IPS DF 6.9 (cell line): ENCODE measurements around the gene GTF2IRD1.
A peak's percentile ranks its signal among the peaks of the same experiment; 100 is the strongest.

ENCODE experiments used
- DNase-seq: peaks from one replicate; pipeline ENCODE4 v3.0.0-alpha.2; 2013; ENCODE audit warnings: low read depth, low spot score
- H3K27ac ChIP-seq: one replicate; pipeline ENCODE4 v1.5.1; 2013; ENCODE audit warnings: low read length, control low read depth
- H3K27me3 ChIP-seq: 2 replicates; pipeline ENCODE4 v1.6.1; 2013; ENCODE audit warnings: mild to moderate bottlenecking, low read length; ENCODE audit not compliant: control insufficient read depth, insufficient read depth
- H3K36me3 ChIP-seq: 2 replicates; pipeline ENCODE4 v1.6.1; 2013; ENCODE audit warnings: low read length; ENCODE audit not compliant: control insufficient read depth, insufficient read depth
- H3K4me1 ChIP-seq: 2 replicates; pipeline ENCODE4 v1.6.1; 2013; ENCODE audit warnings: low read length; ENCODE audit not compliant: control insufficient read depth, insufficient read depth
- H3K4me3 ChIP-seq: 2 replicates; pipeline ENCODE4 v1.5.1; 2013; ENCODE audit warnings: mild to moderate bottlenecking, low read length
- H3K9me3 ChIP-seq: 2 replicates; pipeline ENCODE4 v1.6.1; 2013; ENCODE audit warnings: low read length, inconsistent platforms; ENCODE audit not compliant: control insufficient read depth, insufficient read depth
- WGBS: extraction: QIAGEN DNeasy Blood & Tissue Kit; methylation state at CpG from one replicate; pipeline ENCODE4 v1.1.7; 2013; ENCODE audit warnings: mixed read lengths, missing lambda C conversion rate; ENCODE audit not compliant: insufficient read length, insufficient coverage; 5-methylcytosine and 5-hydroxymethylcytosine counted together

The GTF2IRD1 gene

DNA sequence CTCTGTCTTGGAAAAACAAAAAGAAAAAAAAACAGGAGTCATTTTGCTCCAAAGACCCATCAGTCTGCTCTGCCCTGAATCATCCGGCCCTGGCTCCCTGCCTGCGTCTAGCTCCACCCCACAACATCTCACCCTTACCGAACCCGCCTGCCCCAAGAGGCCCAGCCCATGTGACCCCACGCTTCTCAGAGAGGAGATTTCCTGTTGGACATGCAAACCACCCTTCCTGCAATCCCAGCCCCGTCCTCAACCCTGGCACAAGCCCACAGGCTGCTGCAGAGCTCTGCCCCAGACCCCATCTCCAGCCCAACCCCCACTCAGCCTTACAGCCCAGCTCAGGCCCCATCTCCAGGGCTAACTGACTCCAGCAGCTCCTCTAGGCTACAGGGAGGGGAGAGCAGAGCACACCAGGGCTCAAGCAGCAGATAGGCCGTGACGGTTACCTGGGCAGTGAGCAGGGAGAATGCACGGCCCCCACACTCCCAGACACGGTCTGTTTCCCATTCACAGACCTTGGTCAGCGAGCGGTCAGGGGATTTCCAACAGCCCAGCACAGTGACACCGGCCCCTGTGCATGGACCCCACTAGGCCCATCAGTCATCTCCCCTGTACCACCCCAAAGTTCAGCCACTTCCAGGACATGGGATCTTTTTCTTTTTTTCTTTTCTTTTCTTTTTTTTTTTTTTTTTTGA, 133.9 kb downstream of the GTF2IRD1 start:
- Histone ChIP-seq H3K27ac (no peak overlapping the region), H3K4me3 (no peak overlapping the region)

DNA sequence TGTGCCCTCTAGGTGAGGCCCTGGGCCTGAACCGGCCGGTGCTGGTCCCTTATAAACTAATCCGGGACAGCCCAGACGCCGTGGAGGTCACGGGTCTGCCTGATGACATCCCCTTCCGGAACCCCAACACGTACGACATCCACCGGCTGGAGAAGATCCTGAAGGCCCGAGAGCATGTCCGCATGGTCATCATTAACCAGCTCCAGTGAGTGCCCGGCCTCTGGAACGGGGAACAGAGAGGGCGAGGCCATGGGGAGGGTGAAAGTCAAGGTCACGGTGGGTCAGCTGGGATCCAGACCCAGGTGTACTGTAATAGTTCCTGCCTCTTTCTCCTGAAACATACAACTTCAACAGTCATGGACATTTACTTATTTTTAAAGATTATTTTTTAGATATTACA, 137.1 kb downstream of the GTF2IRD1 start:
- Histone ChIP-seq H3K4me1 (peaks cover 5% of the 10 kb centered on the region), H3K27me3 (no peaks in the 10 kb centered on the region), H3K36me3 (peaks cover 14% of the 10 kb centered on the region), H3K9me3 (no peaks in the 10 kb centered on the region), H3K27ac (no peak overlapping the region), H3K4me3 (no peak overlapping the region)
- no peak for DNase-seq
- no CpG with 5 or more reads among the region's 16 CpGs for WGBS

More for the DNA sequence above, 133.9 kb downstream of the GTF2IRD1 start:
- no CpG with 5 or more reads among the region's 13 CpGs for WGBS
- peaks cover 5% of the 10 kb centered on the region for H3K4me1 ChIP-seq
- no peaks in the 10 kb centered on the region for H3K27me3 ChIP-seq
- H3K9me3 ChIP-seq, result no peaks in the 10 kb centered on the region
- peak; percentile 35 for DNase-seq
- H3K36me3 ChIP-seq, result peaks cover 11% of the 10 kb centered on the region

DNA sequence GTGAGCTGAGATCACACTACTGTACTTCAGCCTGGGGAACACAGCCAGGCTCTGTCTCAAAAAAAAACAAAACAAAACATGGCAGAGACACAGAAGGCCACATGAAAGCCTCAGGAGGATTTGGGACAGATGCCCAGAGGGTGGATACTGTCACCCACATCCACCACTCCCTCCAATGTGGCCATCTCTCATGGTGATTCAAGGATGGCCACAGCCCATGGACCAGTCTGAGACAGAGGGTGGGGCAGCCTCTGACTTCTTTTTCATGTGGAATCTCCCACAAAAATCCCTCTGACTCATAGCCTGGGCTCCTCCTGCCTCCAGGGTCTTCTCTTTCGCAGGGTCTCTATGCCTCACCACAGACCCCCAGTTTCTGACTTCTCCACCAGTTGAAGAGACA, 144.9 kb downstream of the GTF2IRD1 start:
- no CpG with 5 or more reads among the region's 1 CpG for WGBS
- Histone ChIP-seq H3K27me3 (no peaks in the 10 kb centered on the region), H3K36me3 (peaks cover 10% of the 10 kb centered on the region; the same call in 1 of the 2 replicates), H3K4me3 (no peak overlapping the region), H3K9me3 (no peaks in the 10 kb centered on the region), H3K4me1 (no peaks in the 10 kb centered on the region), H3K27ac (no peak overlapping the region)
- DNase-seq, result no peak

DNA sequence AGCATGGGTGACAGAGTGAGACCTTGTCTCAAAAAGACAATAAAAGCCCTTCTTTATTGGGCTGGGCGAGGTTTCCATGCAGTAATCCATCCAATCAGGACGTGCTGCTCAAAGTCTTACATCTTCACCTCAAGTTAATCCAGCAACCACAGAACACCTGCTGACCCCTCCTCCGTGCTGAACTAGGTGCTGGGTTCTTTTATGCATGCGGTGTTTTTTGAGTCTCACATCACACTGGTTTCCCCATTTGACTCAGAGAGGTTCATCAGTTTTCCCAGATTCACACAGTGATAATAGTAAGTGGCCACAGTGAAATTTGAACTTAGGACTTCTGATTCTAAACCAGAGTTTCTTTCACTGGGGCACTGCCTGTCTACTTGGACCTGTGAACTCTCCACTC, 145.5 kb downstream of the GTF2IRD1 start:
- H3K4me1 ChIP-seq, result no peaks in the 10 kb centered on the region
- H3K27me3 ChIP-seq, result no peaks in the 10 kb centered on the region
- no peak for DNase-seq
- H3K36me3 ChIP-seq, result peaks cover 10% of the 10 kb centered on the region; the same call in 1 of the 2 replicates
- no CpG with 5 or more reads among the region's 4 CpGs for WGBS
- no peak overlapping the region for H3K27ac ChIP-seq
- H3K9me3 ChIP-seq, result no peaks in the 10 kb centered on the region
- H3K4me3 ChIP-seq, result no peak overlapping the region

DNA sequence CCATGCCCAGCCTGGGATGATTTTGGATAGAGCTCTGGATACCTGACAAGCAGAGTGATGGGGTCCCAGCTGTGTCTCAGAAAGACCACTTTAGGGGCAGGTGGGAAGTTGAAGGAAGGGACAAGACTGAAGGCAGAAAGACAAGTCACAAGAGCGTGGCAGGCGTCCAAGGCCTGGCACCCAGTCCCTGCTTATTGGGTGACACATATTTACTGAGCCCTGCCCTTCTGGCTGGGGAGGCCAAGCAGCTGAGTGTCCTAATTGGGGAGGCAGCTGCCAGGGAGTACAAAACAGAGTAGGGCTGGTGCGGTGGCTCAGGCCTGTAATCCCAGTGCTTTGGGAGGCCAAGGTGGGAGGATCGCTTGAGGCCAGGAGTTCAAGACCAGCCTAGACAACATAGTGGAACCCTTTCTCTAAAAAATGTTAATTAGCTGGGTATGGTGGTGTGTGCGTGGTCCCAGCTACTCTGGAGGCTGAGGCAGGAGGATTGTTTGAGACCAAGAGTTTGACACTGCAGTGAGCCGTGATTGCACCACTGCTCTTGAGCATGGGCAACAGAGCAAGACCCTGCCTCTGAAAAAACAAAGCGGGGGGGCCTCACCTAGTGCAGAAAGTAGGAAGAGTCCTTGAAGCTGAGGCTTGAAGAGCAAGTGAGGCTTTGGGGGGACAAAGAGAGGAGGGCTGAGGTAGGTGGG, 150.8 kb downstream of the GTF2IRD1 start:
- H3K27ac ChIP-seq, result no peak overlapping the region
- H3K9me3 ChIP-seq, result no peaks in the 10 kb centered on the region
- H3K4me3 ChIP-seq, result no peak overlapping the region
- peaks cover 3% of the 10 kb centered on the region; the same call in 1 of the 2 replicates for H3K36me3 ChIP-seq
- H3K27me3 ChIP-seq, result no peaks in the 10 kb centered on the region
- WGBS, result no CpG with 5 or more reads among the region's 7 CpGs
- no peak for DNase-seq
- peaks cover 4% of the 10 kb centered on the region; the same call in 1 of the 2 replicates for H3K4me1 ChIP-seq

DNA sequence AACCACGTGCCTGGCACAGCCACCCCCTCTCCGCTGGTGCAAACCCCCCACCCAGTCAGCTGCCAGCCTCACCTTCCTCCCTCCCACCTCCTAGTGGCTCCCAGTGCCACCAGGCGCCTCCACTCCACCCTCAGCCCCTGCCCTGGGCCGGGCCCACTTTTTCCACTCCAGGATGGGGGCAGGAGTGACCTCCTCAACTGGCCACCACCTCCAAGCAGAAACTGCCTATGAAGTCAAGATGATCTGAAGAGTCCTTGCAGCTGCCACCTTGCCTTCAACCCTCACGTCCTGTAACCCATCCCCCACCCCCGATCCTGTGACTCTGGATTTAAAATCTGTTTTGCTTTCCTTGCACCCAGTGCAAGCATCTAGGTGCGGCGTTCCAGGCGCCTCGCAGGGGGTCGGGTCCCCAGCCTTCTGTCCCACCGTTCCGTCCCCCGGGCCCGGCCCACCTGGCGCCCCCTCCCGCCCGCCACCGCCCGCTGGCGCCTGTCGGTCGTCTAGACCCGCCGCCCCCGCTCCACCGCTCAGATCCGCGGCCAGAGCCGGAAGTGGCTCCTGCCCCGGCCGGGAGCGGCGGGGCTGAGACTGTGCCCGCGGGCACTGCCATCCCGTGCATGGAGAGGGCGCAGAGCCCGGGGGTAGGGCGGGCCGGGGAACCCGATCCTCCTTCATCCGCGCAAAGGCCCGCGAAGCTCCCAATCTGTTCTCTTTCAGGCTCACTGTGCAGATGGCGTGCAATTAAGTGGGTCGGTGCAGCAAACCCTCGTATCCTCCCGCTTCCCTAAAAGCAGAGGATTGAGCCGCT, 152.6 kb downstream of the GTF2IRD1 start:
- Histone ChIP-seq H3K27me3 (no peaks in the 10 kb centered on the region), H3K27ac (no peak overlapping the region), H3K36me3 (no peaks in the 10 kb centered on the region), H3K4me1 (peaks cover 4% of the 10 kb centered on the region; the same call in 1 of the 2 replicates), H3K4me3 (peak overlapping the region; percentile 9; the same call in 1 of the 2 replicates), H3K9me3 (no peaks in the 10 kb centered on the region)
- WGBS, result no CpG with 5 or more reads among the region's 51 CpGs
- no peak for DNase-seq

DNA sequence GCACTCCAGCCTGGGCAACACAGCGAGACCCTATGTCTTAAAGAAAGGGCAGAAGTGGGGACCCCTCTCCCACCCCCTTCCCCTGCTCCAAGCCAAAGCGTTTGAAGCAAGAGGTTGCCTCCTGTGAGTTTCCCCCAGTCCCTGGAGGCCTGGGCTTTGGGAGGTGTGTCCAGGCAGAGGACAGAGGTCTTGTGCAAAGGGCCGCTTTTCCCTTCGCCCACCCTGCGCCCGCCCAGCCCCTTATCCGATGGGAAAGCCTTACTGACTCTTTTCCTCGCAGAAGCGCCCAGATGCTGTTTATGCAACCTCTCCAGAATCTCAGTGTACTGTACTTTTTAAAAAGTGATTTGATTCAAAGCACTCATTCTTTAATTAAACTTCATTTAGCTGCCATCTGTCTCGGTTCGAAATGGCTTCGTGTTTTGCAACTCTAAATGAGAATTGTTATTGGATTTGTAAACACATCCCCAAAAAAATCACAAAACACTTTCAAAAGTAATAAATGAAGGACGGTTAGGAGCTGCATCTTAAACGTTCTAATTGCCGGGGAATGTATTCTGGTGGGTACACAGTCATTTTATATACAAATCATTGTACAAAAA, 153.3 kb downstream of the GTF2IRD1 start:
- Histone ChIP-seq H3K9me3 (no peaks in the 10 kb centered on the region), H3K36me3 (no peaks in the 10 kb centered on the region), H3K27ac (no peak overlapping the region), H3K4me3 (no peak overlapping the region; the same call in 1 of the 2 replicates), H3K4me1 (peaks cover 4% of the 10 kb centered on the region; the same call in 1 of the 2 replicates), H3K27me3 (no peaks in the 10 kb centered on the region)
- no peak for DNase-seq
- no CpG with 5 or more reads among the region's 15 CpGs for WGBS

DNA sequence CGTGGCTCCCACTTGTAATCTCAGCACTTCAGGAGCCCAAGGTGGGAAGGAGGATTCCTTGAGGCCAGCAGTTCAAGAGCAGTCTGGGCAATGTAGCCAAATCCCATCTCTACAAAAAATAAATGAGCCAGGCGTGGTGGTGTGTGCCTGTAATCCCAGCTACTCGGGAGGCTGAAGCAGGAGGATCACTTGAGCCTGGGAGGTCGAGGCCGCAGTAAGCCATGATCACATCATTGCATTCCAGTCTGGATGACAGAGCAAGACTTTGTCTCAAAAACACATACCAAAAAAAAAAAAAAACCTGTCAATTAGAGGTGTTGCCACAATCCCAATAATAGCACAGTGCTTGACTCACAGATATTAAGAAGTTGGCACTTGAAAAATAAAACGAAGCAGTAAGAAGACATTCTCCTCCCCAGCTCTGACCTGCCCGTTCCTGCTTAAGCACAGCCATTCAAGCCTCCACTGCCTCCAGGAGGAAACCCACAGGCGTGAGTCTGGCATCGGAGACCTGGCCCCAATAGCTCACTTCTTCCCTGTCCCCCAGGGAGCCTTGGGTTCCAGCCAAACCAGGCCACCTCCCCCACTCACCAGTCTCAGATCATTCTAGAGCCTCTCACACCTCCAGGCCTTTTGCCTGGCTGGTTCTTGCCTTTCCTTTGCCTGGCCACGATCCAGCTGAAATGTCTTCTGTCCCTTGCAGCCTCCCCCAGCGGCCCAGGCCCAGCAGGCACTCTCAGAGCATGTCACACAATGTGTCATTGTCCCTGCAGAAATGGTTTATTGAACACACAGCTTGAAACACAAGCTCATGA, 158.5 kb downstream of the GTF2IRD1 start:
- no peak overlapping the region for H3K27ac ChIP-seq
- no peak overlapping the region; the same call in 1 of the 2 replicates for H3K4me3 ChIP-seq
- DNase-seq, result no peak
- no peaks in the 10 kb centered on the region for H3K27me3 ChIP-seq
- H3K9me3 ChIP-seq, result no peaks in the 10 kb centered on the region
- H3K4me1 ChIP-seq, result peaks cover 2% of the 10 kb centered on the region; the same call in 1 of the 2 replicates
- H3K36me3 ChIP-seq, result no peaks in the 10 kb centered on the region
- no CpG with 5 or more reads among the region's 11 CpGs for WGBS

DNA sequence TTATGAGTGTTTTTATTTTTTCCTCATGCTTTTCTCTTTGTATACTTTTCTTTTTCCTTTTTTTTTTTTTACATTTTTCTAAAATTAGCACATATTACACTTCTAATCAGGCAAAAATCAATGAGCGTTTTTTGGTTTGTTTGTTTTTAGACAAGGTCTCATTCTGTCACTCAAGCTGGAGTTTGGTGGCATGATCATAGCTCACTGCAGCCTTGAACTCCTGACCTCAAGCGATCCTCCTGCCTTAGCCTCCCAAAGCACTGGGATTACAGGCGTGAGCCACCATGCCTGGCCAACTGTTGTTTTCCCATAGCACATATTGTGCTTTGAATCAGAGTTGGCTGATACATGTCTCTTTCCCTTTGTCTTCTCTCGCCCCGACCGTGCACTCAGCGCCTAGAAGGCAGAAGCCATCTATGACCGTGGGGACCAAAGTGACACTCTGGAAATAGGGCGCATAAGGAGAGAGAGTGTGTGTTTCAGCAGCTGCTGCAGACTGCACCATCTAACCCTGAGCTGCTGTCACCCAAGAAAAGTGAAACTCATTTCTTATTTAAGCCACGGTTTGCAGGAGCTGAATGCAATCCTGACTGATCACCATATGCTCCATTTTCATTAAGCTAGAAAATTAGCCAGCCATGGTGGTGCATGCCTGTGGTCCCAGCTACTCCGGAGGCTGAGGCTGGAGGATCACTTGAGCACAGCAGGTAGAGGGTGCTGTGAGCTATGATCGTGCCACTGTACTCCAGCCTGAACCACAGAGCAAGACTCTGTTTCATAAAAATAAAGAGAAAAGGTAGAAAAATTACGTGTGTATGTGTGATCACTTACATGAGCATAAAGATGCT, 162.5 kb downstream of the GTF2IRD1 start:
- Histone ChIP-seq H3K36me3 (no peaks in the 10 kb centered on the region), H3K4me1 (peaks cover 4% of the 10 kb centered on the region; the same call in 1 of the 2 replicates), H3K9me3 (no peaks in the 10 kb centered on the region), H3K27me3 (no peaks in the 10 kb centered on the region), H3K27ac (no peak overlapping the region), H3K4me3 (no peak overlapping the region)
- no peak for DNase-seq
- no CpG with 5 or more reads among the region's 13 CpGs for WGBS
